ENCODE measurements around the gene NRP2. TPM values are rescaled to one million over a fixed set of nuclear protein-coding genes. Genes with fewer than 3 reads are reported as not detected.
A peak's percentile ranks its signal among the peaks of the same experiment; 100 is the strongest.

NRP2 gene
- total RNA-seq, 1 donor from 2014 or later, result 76.7 TPM

- Histone ChIP-seq H2AFZ (ENCODE audit: low read depth, low read length) (no peak overlapping the region), H3K27me3 (ENCODE audit: insufficient read depth, low read length) (no peaks in the 10 kb centered on the region), H3K36me3 (ENCODE audit: insufficient read depth, low read length) (peaks cover 15% of the 10 kb centered on the region), H3K27ac (ENCODE audit: low read depth, low read length) (peak overlapping the region; percentile 87), H4K20me1 (ENCODE audit: insufficient read depth, low read length) (no peaks in the 10 kb centered on the region), H3K4me2 (ENCODE audit: low read length) (peak overlapping the region; percentile 12), H3K4me3 (ENCODE audit: insufficient read depth, low read depth, low read length) (no peak overlapping the region), H3K9me3 (ENCODE audit: insufficient read depth, low read depth, low read length) (no peaks in the 10 kb centered on the region), H3K4me1 (ENCODE audit: insufficient read depth, low read length) (peaks cover 75% of the 10 kb centered on the region), H3K9ac (ENCODE audit: low read length) (peak overlapping the region; percentile 73), H3K79me2 (ENCODE audit: insufficient read depth, low read length) (no peaks in the 10 kb centered on the region)
- H3K27me3 Mint-ChIP-seq (ENCODE audit: low read depth, unreplicated experiment), result no peaks in the 10 kb centered on the region
- H3K9me3 Mint-ChIP-seq (ENCODE audit: unreplicated experiment), result no peaks in the 10 kb centered on the region
- TF ChIP-seq EZH2 (IDR thresholded peaks at IDR 0.05; ENCODE audit: insufficient read depth, low read length) (no peak), CTCF (IDR thresholded peaks at IDR 0.05; ENCODE audit: insufficient read depth, low read depth, low read length) (no peak)
- peak; percentile 66 for DNase-seq (ENCODE audit: low read depth)
- H3K4me3 Mint-ChIP-seq (ENCODE audit: unreplicated experiment), result no peak overlapping the region
- FAIRE-seq, result no peak
- peak overlapping the region; percentile 3 for H3K27ac Mint-ChIP-seq (ENCODE audit: unreplicated experiment)
- H3K36me3 Mint-ChIP-seq (ENCODE audit: low read depth, unreplicated experiment), result peaks cover 13% of the 10 kb centered on the region
- peaks cover 36% of the 10 kb centered on the region for H3K4me1 Mint-ChIP-seq (ENCODE audit: low read depth, unreplicated experiment)
These were observed 69.3 kb downstream of the NRP2 start for GRCh38 chr2:205751569-205752031.

- Mint-ChIP-seq H3K36me3 (ENCODE audit: low read depth, unreplicated experiment) (peaks cover 10% of the 10 kb centered on the region), H3K27me3 (ENCODE audit: low read depth, unreplicated experiment) (no peaks in the 10 kb centered on the region), H3K9me3 (ENCODE audit: unreplicated experiment) (no peaks in the 10 kb centered on the region), H3K4me3 (ENCODE audit: unreplicated experiment) (no peak overlapping the region), H3K4me1 (ENCODE audit: low read depth, unreplicated experiment) (peaks cover 39% of the 10 kb centered on the region), H3K27ac (ENCODE audit: unreplicated experiment) (peak overlapping the region; percentile 23)
- Histone ChIP-seq H3K27me3 (ENCODE audit: insufficient read depth, low read length) (no peaks in the 10 kb centered on the region), H3K9me3 (ENCODE audit: insufficient read depth, low read depth, low read length) (no peaks in the 10 kb centered on the region), H3K36me3 (ENCODE audit: insufficient read depth, low read length) (peaks cover 15% of the 10 kb centered on the region), H3K27ac (ENCODE audit: low read depth, low read length) (peak overlapping the region; percentile 87), H3K79me2 (ENCODE audit: insufficient read depth, low read length) (no peaks in the 10 kb centered on the region), H3K9ac (ENCODE audit: low read length) (peak overlapping the region; percentile 73), H4K20me1 (ENCODE audit: insufficient read depth, low read length) (no peaks in the 10 kb centered on the region), H3K4me2 (ENCODE audit: low read length) (peak overlapping the region; percentile 15), H2AFZ (ENCODE audit: low read depth, low read length) (no peak overlapping the region), H3K4me1 (ENCODE audit: insufficient read depth, low read length) (peaks cover 79% of the 10 kb centered on the region), H3K4me3 (ENCODE audit: insufficient read depth, low read depth, low read length) (no peak overlapping the region)
- FAIRE-seq (no peak), DNase-seq (ENCODE audit: low read depth) (peak; percentile 48)
- TF ChIP-seq CTCF (IDR thresholded peaks at IDR 0.05; ENCODE audit: insufficient read depth, low read depth, low read length) (no peak), EZH2 (IDR thresholded peaks at IDR 0.05; ENCODE audit: insufficient read depth, low read length) (no peak)
These were observed 70.1 kb downstream of the NRP2 start for GRCh38 chr2:205752296-205752820.

DNA sequence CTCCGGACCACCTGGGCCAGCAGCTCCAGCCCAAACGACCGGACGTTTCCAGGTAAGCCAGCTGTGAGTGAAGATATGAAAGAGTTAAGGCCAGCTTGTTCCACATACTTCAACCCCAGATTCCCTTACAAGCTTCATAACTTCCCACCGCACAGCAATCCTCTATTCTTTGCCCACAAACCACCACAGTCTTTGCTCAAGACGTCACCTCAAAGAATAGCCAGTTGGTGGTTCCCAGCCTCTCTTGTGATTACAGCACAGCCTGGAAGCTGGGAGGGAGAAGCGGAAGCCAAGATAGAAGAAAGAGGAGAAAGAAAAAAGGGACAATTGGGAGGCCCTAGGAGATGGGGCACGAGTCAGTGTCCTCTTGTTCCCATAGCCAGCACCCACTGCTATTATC lies 70.6 kb downstream of the NRP2 start:
- H2AFZ ChIP-seq (ENCODE audit: low read depth, low read length), result no peak overlapping the region
- peak overlapping the region; percentile 87 for H3K27ac ChIP-seq (ENCODE audit: low read depth, low read length)
- H3K4me3 Mint-ChIP-seq (ENCODE audit: unreplicated experiment), result no peak overlapping the region
- no peaks in the 10 kb centered on the region for H3K9me3 ChIP-seq (ENCODE audit: insufficient read depth, low read depth, low read length)
- peak; percentile 97 for DNase-seq (ENCODE audit: low read depth)
- H3K36me3 Mint-ChIP-seq (ENCODE audit: low read depth, unreplicated experiment), result peaks cover 4% of the 10 kb centered on the region
- H3K4me1 ChIP-seq (ENCODE audit: insufficient read depth, low read length), result peaks cover 79% of the 10 kb centered on the region
- no peak overlapping the region for H3K4me3 ChIP-seq (ENCODE audit: insufficient read depth, low read depth, low read length)
- no peaks in the 10 kb centered on the region for H3K9me3 Mint-ChIP-seq (ENCODE audit: unreplicated experiment)
- H3K9ac ChIP-seq (ENCODE audit: low read length), result peak overlapping the region; percentile 73
- no peaks in the 10 kb centered on the region for H3K27me3 Mint-ChIP-seq (ENCODE audit: low read depth, unreplicated experiment)
- no peak for FAIRE-seq
- no peaks in the 10 kb centered on the region for H3K27me3 ChIP-seq (ENCODE audit: insufficient read depth, low read length)
- no peaks in the 10 kb centered on the region for H4K20me1 ChIP-seq (ENCODE audit: insufficient read depth, low read length)
- TF ChIP-seq CTCF (IDR thresholded peaks at IDR 0.05; ENCODE audit: insufficient read depth, low read depth, low read length) (no peak), EZH2 (IDR thresholded peaks at IDR 0.05; ENCODE audit: insufficient read depth, low read length) (no peak)
- H3K27ac Mint-ChIP-seq (ENCODE audit: unreplicated experiment), result peak overlapping the region; percentile 58
- no peaks in the 10 kb centered on the region for H3K79me2 ChIP-seq (ENCODE audit: insufficient read depth, low read length)
- peaks cover 15% of the 10 kb centered on the region for H3K36me3 ChIP-seq (ENCODE audit: insufficient read depth, low read length)
- peaks cover 44% of the 10 kb centered on the region for H3K4me1 Mint-ChIP-seq (ENCODE audit: low read depth, unreplicated experiment)
- peak overlapping the region; percentile 17 for H3K4me2 ChIP-seq (ENCODE audit: low read length)

Data from astrocyte (in vitro differentiated cells and primary cell).